Left ventricle myocardium inferior (tissue), 1 donor: ENCODE results near the gene HARS2. TPM values are rescaled to one million over a fixed set of nuclear protein-coding genes. Genes with fewer than 3 reads are reported as not detected.

Experiments
- DNase-seq: peaks from one replicate; pipeline ENCODE4 v3.0.0-alpha.2; 2020
- H3K27ac ChIP-seq: fragments of 200-600 bp; replicated peaks from 2 replicates; pipeline ENCODE4 v1.8.0; 2021
- H3K27me3 ChIP-seq: fragments of 200-600 bp; 2 replicates; pipeline ENCODE4 v1.8.0; 2021; ENCODE audit warnings: low read depth
- H3K36me3 ChIP-seq: fragments of 200-600 bp; 2 replicates; pipeline ENCODE4 v1.8.0; 2021
- H3K4me1 ChIP-seq: fragments of 200-600 bp; 2 replicates; pipeline ENCODE4 v1.8.0; 2021
- H3K4me3 ChIP-seq: fragments of 200-600 bp; 2 replicates; pipeline ENCODE4 v1.8.0; 2021; ENCODE audit warnings: mild to moderate bottlenecking, moderate library complexity
- H3K9me3 ChIP-seq: fragments of 200-600 bp; replicated peaks from 2 replicates; pipeline ENCODE4 v1.8.0; 2021
- intact Hi-C: fragments of 100-400 bp; cut with micrococcal nuclease; formaldehyde crosslinking; loops from one replicate; pipeline ENCODE4 v1.11.0; 2022
- total RNA-seq: library from RNA; stranded (reverse); fragmentation: NEBNext Ultra II Directional; extraction: Animal tissue kit (Norgen Biotek cat#: 25700); gene quantifications from one replicate; pipeline ENCODE4 v1.2.1, GENCODE V29; 2021
- TF ChIP-seq, protein P1 (sequence below): fragments of 200-600 bp; IDR thresholded peaks from 2 replicates; pipeline ENCODE4 v1.8.0; 2021; ENCODE audit warnings: antibody characterized with exemption, mild to moderate bottlenecking, borderline replicate concordance
- donor health status: DM: no; HTN: yes; CAD: no; lungs with severe emphysema.

Gene HARS2
- total RNA-seq, 1 donor from 2014 or later, result 27.8 TPM

DNA sequence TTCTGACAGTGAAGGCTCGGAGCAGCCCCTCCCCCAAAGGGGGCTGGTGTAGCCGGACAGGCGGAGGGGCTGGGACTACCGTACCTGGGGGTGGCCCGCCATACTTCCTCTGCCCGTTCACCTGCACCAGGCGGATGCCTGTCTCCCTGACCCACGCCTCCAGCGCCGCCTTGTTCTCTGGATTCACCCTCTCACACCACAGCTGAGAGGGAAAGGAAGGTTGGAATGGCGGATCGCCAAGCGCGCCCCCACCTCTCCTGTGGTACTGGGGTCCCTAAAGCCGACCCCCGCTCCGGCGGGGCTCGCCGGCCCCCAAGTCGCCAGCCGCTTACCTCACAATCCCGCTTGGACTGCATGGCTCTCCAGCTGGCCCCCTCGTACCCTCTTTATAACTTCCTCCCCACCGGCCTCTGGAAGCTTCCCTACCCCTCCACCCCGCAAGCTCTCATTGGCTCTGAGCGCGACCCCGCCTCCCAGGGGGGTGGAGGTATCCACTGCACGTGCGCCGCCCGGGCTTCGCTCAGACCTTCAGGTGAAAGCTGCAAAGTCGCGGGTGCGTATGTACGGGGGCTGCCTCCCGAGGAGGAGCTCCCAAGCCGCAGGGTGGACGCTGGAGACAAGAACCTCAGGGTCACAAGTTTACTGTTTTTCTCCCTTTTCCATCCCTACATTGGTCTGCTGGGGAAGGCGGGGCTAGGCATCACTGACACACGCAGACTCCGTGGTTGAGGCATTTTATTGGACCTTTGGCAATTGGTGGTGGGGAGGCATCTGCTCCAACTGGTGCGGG lies 17.9 kb upstream of the HARS2 start, which contains the start of gene DND1:
Gene DND1, minus strand, starts transcription at position 390 of the 790 bp plus-strand sequence. Its CDS starts 34 bp downstream, at position 356.
- TF ChIP-seq, protein P1, sequence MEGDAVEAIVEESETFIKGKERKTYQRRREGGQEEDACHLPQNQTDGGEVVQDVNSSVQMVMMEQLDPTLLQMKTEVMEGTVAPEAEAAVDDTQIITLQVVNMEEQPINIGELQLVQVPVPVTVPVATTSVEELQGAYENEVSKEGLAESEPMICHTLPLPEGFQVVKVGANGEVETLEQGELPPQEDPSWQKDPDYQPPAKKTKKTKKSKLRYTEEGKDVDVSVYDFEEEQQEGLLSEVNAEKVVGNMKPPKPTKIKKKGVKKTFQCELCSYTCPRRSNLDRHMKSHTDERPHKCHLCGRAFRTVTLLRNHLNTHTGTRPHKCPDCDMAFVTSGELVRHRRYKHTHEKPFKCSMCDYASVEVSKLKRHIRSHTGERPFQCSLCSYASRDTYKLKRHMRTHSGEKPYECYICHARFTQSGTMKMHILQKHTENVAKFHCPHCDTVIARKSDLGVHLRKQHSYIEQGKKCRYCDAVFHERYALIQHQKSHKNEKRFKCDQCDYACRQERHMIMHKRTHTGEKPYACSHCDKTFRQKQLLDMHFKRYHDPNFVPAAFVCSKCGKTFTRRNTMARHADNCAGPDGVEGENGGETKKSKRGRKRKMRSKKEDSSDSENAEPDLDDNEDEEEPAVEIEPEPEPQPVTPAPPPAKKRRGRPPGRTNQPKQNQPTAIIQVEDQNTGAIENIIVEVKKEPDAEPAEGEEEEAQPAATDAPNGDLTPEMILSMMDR, result no peak
- Histone ChIP-seq H3K9me3 (no peaks in the 10 kb centered on the region), H3K36me3 (peaks cover 91% of the 10 kb centered on the region), H3K27me3 (no peaks in the 10 kb centered on the region), H3K4me3 (peak within 1 kb of the TSS; percentile 7), H3K4me1 (no peaks in the 10 kb centered on the region), H3K27ac (no peak within 1 kb of the TSS)
- no peak for DNase-seq
- intact Hi-C loops, result no loop called here

DNA sequence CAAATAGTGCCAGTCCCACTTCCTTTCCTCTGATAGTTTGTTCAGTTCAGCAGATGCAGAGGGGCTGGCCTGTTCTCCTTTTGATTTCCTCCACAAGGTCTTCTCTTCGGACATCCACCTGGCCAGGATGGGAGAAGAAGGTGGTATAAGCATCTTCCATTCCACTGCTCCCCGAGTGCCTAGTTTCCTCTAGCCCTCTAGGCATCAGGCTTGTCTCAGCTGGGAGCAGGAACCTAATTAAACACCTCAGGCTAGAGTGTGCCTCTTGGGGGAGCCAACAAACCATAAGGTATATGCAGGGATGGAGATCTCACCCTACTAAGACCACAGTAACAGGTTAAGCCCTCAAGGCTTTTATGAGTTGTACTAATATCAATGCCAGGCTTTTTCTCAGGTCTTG lies 17.0 kb upstream of the HARS2 start:
- no peak overlapping the region for H3K27ac ChIP-seq
- intact Hi-C loops, result no loop called here
- H3K4me1 ChIP-seq, result no peaks in the 10 kb centered on the region
- no peaks in the 10 kb centered on the region for H3K27me3 ChIP-seq
- no peak overlapping the region for H3K4me3 ChIP-seq
- peaks cover 89% of the 10 kb centered on the region for H3K36me3 ChIP-seq
- no peak for DNase-seq
- no peaks in the 10 kb centered on the region for H3K9me3 ChIP-seq
- TF ChIP-seq, protein P1, result no peak

DNA sequence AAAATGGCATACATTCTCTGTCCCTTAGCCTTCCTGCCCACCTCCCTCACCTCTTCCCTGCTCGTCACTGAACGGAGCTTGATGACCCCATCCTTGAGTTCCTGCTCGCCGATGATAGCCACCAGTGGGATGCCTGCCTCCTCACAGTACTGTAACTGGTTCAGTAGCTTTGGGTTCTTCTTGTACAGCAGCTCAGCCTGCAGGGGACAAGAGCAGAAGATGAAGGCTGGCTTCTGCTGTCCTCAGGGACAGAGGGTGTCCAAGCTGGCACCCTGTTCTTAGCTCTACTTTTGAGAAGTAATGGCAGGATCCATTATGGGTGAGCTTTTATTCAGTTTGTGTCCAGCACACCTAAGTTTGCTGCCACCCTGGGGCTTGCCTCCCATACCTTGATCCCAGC lies 16.6 kb upstream of the HARS2 start:
- TF ChIP-seq, protein P1, result no peak
- peaks cover 89% of the 10 kb centered on the region for H3K36me3 ChIP-seq

GRCh38 chr5:140677947-140678346 lies 13.3 kb upstream of the HARS2 start:
- H3K4me1 ChIP-seq, result no peaks in the 10 kb centered on the region
- no peak for DNase-seq
- no peaks in the 10 kb centered on the region for H3K9me3 ChIP-seq
- H3K36me3 ChIP-seq, result peaks cover 83% of the 10 kb centered on the region
- intact Hi-C loops, result no loop called here
- H3K27ac ChIP-seq, result no peak overlapping the region
- TF ChIP-seq, protein P1, result no peak
- no peak overlapping the region for H3K4me3 ChIP-seq
- H3K27me3 ChIP-seq, result no peaks in the 10 kb centered on the region

More for the DNA sequence above, 16.6 kb upstream of the HARS2 start:
- no peaks in the 10 kb centered on the region for H3K27me3 ChIP-seq
- no peak for DNase-seq
- H3K4me1 ChIP-seq, result no peaks in the 10 kb centered on the region
- H3K27ac ChIP-seq, result no peak overlapping the region
- no peak overlapping the region for H3K4me3 ChIP-seq
- no peaks in the 10 kb centered on the region for H3K9me3 ChIP-seq
- intact Hi-C loops, result no loop called here

- H3K9me3 ChIP-seq, result no peaks in the 10 kb centered on the region
- H3K4me3 ChIP-seq, result no peak overlapping the region
- TF ChIP-seq, protein P1, result no peak
- H3K27ac ChIP-seq, result no peak overlapping the region
- H3K27me3 ChIP-seq, result no peaks in the 10 kb centered on the region
- no peaks in the 10 kb centered on the region for H3K4me1 ChIP-seq
- peaks cover 72% of the 10 kb centered on the region for H3K36me3 ChIP-seq
- intact Hi-C loops, result no loop called here
- no peak for DNase-seq
Observed at GRCh38 chr5:140678993-140679392, 12.3 kb upstream of the HARS2 start.
